NCI-H345 treated with DMSO at 0.1 percent for 48 hours (cell line): ENCODE measurements around the gene BICDL1.

Experiments
- DNase-seq: peaks from one replicate; lab custom pipeline; 2025; ENCODE audit not compliant: unreplicated experiment; lab: John Stamatoyannopoulos, UW

The BICDL1 gene

DNA sequence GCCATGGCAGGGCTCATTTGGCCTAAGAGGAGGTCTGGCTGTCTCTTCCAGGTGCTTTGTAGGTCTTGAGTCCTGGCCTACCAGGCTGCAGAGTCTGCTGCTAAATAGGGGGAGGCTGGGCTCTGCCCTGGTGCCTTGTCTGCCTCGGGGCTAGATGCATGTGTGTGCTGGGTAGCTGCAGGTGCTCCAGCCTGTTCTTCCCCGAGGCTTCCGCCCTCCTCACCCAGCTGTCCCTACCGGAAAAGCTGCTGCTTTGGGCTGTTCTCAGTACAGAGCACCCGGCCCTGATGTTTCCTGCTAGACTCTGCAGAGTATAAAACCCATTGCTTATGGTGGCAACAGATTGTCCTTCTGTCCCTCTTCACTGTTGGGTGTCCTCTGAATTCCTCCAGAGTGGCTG lies 89.8 kb downstream of the BICDL1 start:
- no peak for DNase-seq

DNA sequence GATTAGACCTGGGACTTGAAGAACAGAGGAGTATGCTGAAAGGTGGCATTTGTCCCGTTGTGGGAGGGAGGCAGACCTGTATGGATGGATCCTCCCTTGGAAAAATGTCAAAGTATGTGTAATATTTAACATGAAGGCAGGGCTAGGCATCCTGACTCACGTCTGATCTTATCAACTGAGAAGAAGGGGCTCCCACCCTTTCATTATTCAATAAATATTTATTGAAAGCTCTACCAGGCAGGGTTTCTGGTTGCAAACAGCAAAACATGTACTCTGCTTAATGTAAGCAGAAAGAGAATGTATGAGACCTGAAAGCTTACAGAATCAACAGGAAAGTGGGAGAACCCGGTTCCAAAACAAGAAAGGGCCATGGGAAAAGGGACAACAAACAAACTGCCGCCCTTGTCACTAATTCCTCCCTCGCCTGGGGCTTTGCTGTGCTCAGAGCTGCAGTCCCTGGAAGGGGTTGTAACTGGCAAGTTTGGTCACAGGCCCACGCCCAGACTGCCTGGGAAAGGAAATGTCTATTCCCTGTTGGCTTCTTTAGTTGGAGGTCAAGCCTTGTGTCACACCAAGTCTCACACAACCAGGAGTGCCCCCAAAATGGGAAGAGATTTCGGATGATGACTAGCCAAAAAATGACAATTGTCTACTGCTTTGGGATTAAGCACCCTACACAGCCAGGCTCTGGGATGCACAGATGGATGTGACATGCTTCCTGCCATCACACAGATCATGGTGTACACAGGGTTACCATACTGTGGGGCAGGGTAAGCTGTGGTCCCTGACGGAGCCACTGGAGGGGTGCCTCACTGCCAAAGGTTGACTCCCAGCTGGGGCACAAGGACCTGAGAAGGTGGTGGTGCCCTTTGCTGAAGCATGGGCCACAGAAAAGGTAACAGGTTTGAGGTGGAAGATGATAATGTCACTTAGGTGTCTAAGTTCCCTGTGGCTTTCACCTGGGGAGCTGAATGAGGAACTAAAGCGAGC lies 90.7 kb downstream of the BICDL1 start:
- DNase-seq = no peak

DNA sequence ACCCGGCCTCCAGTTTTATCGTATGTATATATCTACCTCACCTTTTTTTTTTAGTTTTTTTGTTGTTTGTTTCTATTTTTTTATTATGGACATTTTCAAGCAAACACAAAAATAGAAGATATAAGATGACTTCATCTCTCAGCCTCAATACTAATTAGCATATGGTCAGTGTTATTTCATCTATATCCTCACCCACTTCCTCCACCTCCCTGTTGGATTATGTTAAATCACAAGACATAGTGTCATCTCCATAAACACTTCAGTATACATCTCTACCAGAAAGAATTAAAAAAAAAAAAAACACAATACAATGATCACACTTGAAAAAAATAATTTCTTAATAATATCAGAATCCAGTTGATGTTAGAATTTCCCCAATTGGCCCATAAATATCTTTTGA lies 92.6 kb downstream of the BICDL1 start:
- DNase-seq = no peak

DNA sequence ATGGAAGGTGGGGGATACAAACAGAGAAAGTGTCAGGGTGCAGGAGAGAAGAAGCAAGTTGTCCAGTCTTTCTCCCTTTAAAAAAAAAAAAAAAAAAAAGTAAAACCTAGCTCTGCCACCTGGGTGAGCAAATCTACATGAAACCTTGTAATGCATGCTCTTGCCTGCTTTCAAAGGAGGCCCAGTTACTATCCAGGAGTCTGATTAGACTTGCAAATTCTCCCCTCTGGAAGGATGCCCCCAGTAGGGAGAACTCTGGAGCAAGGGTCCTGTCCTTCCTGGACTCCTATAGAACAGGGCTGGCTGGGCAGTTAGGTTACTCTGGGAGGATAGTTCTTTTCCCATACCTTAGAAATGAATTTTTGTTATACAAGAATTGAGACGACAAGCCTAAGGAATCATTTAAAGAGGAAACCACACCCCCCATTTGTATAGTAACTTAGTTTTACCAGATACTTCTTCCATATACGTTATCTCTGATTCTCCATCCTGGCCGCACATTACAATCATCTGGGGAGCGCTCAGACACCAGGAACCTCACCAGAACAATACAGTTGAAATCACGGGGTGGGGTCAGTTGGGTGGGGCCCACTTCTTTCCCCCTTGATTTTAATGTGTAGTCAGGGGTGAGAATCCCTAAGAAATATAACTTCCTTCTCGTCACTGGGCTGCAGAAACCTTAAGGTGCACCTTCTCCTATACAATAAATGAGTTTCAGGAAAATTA lies 97.0 kb downstream of the BICDL1 start:
- DNase-seq = no peak

DNA sequence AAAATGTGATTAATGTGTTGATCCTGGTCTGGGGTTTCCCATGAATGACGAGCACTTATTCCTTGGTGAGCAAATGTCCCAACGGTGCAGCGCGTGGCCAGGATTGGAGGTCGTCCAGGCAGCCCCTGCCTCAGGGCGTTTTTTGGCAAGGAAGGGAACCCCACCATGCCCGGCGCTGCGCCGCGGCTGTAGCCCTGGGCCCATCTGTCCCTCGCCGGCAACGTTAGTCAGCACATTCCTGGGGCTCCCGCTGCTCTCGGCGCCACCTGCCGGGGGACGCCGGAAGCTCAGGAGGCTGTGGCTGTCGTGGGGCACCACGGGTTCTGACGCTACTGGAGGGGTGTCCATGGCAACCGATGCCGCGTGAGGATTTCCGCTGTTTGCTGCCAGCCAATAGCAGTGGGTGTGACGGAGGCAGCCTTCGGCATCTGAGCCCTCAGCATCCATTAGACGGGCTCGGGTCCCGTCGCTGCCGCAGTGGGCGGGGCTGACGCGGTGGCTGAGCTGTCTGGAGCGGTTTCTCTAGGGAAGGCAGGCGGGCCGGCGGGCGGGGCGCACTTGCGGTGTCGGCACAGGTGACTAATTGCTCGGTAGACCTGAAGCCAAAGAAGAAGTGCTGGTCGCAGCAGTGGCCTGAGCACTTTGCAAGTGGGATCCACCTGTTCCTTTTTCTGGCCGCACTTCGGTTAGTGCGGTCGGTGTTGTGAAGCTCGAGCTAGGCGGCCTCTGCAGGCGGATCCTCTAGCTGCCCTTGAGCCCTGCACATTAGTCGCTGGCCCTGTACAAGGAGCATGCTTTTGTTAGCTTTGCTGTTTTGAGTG lies 98.0 kb downstream of the BICDL1 start:
- peak; percentile 97 for DNase-seq

DNA sequence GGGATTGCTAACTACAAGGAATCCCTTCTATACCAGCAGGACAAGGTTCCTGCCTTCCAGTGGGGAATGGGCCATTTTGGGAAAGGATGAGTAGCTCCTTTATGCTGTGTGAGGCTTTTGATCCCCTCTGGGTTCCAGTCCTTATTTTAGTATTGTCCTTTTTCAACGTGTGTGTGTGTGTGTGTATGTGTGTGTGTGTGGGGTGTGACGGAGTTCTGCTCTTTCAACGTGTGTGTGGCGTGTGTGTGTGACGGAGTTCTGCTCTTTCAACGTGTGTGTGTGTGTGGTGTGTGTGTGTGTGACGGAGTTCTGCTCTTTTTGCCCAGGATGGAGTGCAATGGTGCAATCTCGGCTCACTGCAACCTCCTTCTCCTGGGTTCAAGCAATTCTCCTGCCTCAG lies 100.1 kb downstream of the BICDL1 start:
- DNase-seq = no peak

DNA sequence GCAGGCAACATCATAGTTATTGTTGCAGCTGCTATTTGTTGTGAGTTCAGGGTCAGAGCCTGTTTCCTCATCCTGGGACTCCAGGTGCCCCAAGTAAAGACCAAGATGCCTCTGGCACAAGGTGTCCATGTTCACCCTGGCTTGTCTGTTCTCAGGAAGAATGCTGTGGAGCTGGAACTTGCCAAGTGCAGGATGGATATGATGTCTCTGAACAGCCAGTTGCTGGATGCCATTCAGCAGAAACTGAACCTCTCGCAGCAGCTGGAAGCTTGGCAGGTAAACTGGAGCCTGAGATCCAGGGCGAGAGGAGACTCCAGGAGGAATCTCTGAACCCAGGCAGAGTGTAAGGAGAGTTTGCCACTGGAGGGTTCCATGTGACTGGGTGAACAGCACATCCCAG lies 100.8 kb downstream of the BICDL1 start:
- no peak for DNase-seq

DNA sequence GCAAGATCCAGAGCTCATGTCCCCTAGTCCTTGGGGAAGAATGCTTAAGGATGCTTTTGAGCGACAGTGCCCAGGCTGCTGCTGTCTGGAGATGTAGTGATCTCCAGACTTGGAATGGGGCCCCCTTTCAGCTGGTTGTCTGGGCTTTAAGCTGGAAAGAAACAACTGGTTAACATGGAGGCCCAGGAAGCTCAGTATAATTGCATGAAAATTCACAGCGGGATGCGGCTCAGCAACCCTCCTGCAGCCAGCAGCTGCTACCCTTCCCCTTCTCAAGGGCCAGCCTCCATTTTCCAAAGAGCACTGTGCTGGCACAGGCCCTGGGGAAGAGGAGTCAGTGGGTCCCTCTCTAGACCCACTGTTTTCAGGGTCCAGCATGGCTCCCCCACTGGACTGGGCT lies 101.2 kb downstream of the BICDL1 start:
- no peak for DNase-seq

DNA sequence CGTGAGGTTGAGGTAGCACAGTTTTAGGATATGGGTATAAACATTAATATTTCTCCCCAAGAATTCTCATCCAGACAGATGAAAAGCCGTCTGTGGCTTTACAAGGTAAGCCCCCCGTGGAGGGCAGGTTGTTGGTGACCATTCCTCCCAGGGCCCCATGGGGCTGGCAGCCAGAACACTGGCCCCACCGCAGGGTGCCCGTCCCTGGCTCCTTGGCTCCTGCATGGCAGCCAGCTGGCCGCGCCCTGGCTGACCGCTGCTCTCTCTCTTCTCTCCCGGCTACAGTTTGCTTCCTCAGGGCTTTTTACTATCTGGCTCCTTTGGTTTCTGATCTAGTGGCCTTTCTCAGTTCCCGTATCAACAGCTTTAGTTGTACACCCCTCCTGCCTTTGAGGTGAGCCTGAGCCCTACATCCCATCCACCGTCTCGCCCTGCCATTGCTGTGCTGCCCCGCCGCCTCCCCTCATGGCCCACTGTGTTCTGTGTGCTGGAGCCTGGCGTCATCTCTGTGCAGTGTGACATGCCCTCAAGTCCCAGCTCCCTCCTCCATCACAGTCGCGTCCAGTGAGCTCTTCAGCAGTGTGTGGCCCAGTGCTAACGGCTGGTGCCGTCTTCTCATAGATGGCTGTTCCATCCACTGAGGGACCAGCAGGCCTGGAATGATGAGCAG lies 101.7 kb downstream of the BICDL1 start:
- DNase-seq = no peak

DNA sequence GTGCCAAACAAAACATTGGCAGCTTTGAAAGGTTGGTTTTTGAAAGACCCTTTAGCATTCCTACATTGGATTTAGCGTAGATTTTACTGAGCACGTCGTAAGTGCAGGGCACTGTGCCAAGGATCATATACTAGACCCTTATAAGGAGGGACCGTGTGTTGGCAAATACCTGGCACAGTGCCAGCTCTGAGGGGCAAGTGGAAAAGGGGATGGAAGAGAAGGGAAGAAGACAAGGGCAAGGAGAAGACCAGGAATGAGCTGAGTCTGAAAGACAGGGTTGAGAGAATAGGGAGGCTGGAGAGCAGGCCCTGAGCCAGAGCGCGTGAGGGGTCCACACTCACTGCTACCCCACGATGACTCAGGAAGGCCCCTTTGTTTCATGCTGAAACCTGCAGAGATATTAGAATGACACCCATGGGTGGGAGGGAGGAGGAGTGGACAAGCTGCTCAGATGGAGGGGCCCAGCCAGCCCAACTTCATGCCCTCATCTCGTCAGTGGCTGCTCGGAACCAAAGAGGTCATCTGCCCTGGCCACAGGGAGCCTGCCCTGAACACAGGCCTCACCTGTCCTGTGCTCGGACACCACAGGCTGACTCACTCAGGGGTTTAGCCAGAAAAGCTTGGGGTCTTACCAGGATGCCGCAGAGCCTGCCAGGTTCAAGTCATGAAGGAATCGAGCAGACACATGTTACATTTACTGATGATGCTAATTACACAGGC lies 102.5 kb downstream of the BICDL1 start:
- no peak for DNase-seq

DNA sequence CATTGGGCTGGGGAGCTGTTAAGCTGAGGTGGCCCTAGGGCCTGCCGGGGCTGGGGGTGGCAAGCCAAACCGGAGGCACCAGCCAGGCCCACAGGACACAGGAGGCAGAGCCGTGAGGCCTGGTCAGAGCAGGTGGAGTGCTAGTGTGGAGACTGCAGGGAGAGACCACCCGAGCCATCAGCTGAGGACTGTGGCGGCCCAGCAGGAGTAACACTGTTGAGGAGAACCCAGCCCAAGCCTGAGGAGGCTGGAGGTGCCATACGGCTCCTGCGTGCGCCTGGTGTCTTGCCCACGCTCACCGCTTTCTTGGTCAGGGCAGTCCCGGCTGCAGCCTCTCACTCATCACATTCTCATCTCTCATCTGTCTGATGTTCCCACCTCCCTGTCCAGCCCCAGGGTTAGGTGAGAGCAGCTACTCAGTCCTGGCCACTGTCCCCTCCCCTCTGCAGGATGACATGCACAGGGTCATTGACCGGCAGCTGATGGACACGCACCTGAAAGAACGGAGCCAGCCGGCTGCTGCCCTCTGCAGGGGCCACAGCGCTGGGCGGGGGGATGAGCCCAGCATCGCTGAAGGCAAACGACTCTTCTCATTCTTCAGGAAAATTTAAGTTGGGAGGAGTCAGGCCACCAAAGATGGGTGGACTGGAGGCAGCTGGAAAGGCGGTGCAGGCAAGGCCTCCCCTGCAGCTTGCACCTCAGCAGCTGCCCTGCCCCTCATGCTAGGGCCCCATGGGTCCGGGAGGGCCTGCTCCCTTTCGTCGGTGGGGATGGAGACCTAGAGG lies 103.7 kb downstream of the BICDL1 start:
- no peak for DNase-seq

DNA sequence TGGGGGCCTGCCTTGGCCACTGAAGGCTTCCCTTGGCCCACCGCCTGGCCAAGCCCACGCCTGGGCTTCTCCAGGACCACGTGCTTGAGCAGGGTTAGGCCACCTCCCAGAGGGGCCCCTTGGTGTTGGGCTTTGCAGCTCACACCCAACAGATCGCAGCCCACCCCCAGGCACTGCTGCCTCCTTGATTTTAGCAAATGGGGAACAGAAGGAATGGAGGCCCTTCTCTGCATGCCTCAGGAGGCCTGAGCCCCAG lies 104.2 kb downstream of the BICDL1 start:
- DNase-seq = no peak

DNA sequence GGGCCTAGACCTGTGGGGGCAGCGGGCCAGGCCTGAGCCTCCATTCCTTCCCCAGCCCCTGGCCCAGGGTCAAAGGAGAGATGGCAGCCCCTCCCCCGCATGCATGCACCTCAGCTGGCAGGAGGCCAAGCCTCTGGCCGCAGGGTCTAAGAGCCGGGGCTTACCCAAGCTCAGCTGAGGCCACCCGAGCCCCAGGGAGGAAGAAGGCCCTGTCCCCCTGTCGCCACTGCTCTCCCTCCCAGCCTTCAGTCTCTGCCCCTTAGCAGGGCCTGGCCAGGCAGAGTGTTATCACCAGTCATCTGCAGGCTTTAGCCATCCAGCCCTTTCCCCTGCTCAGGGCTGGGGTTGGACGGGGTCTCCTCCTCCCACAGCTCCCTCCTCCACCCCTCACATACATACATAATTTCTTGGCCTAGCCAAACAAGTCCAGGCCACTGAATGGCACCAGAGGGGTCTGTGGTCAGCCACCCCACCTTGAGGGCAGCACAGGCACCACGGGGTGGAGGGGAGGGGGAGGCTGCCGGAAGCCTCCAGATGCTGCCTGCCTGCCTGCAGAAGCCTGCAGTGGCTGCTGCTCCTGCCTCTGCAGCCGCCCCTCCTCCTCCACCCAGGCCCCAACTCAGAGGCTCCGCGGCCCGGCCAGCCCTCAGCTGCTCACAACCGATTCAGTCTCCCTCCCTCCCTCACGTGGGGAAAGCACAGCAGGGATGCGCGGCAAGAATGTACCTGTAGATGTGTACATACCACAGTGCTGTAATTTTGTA lies 104.7 kb downstream of the BICDL1 start:
- DNase-seq = no peak

DNA sequence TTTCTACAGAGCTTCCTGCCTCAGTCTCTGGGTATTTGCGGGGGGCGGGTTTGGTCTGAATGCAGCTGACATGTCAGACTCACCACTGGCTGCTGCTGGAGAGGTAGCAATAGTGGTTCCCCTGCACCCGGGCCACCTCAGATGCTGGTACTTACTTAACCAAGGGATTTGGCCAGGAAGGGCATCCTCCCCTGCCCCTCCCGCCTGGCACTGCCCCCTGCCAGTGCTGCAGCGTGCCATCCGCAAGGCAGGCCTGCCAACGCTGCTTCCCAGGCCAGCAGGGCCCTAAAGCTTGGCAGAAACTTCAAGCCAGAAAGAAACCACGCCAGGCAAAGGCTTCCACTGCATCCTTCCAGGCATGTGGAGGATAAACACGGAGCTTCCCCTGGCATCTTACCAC lies 105.4 kb downstream of the BICDL1 start:
- DNase-seq = no peak

DNA sequence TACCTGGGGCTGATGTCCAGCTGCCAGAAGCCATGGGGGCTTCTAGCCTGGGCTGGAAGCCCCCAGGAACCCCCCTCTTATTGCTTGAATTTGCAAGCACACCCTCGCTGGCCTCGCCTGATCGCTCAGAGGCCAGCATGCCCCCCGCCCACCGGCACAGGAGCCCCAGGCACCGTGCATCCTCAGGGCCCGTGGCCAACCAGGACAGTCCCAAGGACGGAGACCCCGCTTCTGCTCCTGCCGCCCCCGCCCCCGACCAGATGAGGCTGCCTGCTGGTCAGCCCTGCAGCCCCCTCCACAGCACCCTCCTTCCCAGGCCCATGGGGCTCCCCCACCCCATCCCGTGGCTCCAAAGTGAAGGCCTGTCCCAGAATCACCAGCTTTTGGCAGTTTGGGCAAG lies 106.3 kb downstream of the BICDL1 start:
- DNase-seq = no peak

DNA sequence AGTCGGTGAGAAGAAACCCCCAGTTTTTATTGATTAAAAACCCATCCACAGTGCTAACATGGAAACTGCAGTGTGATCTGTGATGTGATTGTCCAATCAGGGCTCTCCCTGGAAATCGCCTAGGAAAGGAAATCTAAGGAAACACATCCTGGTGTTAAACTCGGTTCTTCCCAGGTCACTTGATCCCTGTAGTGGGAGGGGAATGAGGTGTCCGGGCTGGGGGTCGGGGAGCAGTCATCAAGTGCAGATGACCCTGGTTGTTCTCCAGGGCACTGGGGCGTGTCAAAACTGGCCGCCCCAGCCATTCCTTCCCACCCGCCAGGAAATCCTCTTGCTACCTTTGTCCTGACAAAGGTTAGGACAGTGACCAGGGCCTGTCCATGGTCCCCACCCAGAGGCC lies 106.7 kb downstream of the BICDL1 start:
- no peak for DNase-seq

DNA sequence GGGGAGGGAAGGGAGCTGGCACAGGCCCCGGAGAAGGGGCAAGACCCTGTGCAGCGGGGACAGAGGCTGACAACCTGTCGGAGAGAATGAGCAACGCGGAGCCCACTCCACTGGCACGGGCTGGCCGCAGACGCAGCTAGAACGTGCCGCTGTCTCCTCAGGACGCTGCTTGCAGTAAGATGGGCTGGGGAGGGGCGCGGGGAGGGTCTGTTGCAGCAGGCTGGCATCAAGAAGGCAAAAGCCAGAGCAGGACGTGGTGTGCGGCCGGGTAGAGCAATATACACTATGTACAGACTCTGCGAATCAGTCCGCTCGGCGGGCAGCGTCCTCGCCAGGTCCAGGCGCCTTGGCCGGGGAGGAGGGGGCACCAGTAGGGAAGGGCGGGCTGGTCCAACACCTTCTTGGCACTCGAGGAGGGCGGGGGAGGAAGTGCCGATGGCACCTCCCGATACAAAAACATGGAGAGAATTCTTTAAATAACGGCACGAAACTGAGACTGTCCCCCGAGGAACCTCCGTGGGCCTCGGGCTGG lies 107.7 kb downstream of the BICDL1 start:
- DNase-seq = no peak

DNA sequence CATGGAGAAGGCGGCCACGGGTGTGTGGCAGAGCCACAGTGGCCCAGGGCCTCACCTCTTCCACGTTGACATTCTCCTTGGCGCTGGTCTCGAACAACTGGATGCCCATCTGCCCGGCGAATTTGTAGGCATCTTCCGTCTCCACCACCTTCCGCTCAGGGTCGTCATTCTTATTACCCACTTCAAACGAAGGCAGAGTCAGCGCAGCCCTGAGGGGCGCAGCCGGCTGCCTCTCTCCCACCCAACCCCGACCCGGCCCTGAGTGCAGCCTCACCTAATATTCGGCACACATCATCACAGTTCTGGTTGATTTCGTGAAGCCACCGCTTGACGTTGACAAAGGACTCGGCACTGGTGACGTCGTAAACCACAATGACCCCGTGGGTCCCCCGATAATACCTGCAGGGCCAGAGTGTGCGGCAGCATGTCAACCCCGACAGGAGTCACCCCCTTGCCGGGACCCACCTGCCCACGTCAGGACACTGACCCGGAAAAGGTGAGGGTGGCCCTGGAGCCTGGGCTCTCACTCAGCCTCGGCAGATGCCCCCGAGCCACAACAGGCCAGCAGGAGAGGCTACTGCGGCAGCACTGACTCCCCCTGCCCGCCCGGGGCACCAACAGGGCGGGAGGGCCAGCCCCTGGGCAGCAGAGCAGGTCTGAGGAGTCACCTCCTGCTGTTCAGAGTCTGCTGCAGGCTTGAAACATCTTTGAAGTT lies 109.9 kb downstream of the BICDL1 start:
- no peak for DNase-seq
